PC-9 (cell line): ENCODE data around the gene SREBF2.

Source experiments
- CTCF ChIP-seq: fragments of 200-600 bp; sonication (generic); conservative IDR thresholded peaks from 2 replicates; pipeline ENCODE4 v1.6.1; 2017; ENCODE audit warnings: mixed run types, antibody characterized with exemption, mild to moderate bottlenecking, moderate library complexity
- EZH2 ChIP-seq: fragments of 200-600 bp; sonication (generic); IDR thresholded peaks from 2 replicates; pipeline ENCODE4 v1.8.0; 2017; ENCODE audit warnings: antibody characterized with exemption, low read depth

DNA sequence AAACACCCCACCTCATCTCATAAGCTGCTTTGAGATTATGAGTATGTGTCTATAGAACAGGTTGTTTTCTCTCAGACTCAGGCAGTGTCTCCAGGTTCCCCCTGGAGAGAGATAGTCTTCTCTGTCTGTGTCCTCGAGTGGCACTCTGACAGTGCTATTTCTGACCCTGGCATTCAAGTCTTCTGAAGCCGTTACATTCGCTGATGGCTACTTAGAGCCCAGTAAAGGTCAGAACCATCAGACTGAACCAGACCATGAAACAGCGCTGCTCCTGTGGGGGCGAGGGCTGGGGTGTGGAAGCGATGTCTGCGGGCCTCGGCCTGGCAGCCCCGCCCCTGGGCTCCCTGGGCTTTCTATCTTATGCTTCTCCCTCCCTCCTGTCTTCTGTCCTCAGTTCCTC lies 58.5 kb downstream of the SREBF2 start:
- TF ChIP-seq EZH2: no peak
- no peak for TF ChIP-seq CTCF
